Ammon's horn (tissue), 1 donor: ENCODE measurements around the gene PFKM.

Source experiments
- DNase-seq: peaks from one replicate; pipeline ENCODE4 v3.0.0-alpha.2; 2016; ENCODE audit warnings: low spot score

Gene PFKM

DNA sequence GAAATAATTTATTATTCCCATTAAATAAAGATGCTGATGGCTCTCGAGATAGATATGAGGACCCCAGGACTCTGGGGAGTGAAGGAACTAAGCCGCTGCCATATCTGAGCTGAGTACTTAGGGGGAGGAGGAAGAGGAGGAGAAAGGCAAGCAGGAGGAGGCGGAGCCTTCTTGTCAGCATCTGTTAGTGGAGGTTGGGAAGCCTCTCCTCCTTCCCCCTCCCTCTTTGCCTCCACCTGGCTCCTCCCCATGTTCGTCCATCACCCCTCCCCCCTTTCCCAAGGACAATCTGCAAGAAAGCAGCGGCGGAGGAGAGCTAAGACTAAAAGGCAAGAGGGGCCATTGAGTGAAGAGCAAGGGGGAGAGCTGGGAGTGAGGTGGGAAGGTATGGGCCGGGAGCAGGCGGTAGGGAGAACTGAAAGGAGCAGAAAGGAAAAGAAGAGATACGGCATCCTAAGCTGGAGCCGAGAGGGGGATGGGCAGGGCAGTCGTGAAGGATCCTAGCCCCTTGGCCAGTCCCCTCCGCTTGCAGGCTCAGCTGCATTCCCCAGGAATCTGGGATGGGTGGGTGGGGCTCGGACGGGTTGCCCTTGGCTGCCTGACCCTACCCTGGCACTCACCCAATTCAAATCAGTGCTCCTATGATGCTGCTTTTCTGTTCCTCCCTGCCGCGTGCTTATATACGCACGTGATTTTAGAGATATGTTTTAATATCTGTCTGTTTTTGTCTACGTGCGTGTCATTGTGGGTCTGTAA, at the start of gene PFKM:
Gene PFKM, plus strand, starts transcription at position 287 of the 756 bp plus-strand sequence. CDS start 3,411 bp downstream, outside the sequence.
- DNase-seq: peak; percentile 93

DNA sequence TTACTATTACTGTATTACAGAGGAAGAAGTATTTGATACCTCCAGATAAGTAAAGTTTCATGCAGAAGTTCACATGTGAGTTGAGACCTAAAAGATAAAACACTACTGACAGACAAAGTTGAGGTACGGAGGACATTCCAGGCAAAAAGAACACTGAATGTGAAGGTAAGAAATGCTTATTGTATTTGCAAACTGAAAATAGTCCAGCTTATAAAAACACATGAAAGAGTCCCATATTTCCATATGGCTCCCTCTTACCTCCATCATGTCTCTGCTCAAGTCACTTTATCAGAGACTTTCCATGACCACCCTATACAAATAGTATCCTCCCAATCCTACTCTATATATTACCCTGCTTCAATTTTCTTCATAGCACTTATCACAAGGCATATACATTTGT, 49.1 kb upstream of the PFKM start:
- DNase-seq: no peak

DNA sequence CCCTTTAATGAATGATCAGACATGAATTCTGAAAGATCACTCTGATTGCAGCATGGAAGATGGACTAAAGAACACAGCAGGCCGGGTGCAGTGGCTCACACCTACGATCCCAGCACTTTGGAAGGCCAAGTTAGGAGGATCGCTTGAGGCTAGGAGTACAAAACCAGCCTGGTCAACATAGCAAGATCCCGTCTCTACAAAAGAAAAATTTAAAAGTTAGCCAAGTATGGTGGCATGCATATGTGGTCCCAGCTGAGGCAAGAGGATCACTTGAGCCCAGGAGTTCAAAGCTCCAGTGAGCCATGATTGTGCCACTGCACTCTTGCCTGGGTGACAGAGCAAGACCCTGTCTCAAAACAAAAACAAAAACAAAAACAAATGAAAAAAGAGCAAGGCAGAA, 48.4 kb upstream of the PFKM start:
- DNase-seq: no peak

DNA sequence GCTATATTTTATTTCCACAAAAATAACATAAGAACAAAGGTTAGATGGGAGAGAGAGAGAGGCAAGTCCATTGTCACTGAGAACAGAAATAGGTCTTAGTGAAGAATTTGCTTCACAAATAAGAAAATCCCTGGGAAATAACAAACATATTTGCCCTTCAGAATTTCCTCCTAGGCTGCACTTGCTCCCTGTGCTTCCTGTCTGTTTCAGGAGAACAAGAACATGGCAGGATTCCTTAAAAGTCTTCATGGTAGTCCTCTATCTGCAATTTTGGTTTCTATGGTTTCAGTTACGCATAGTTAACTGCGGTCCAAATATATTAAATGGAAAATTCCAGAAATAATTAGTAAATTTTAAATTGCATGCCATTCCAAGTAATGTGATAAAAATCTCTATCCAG, 47.4 kb upstream of the PFKM start:
- DNase-seq: no peak

DNA sequence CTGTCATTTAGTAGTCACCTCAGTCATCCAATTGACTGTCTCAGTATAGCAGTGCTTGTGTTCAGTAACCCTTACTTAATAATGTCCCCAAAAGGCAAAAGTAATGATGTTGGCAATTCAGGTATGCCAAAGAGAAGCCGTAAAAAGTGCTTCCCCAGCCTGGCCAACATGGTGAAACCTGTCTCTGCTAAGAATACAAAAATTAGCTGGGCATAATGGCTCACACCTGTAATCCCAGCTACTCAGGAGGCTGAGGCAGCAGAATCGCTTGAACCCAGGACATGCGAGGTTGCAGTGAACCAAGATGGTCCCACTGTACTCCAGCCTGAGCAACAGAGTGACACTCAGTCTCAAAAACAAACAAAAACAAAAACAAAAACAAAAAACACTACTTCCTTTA, 46.9 kb upstream of the PFKM start:
- DNase-seq: no peak

DNA sequence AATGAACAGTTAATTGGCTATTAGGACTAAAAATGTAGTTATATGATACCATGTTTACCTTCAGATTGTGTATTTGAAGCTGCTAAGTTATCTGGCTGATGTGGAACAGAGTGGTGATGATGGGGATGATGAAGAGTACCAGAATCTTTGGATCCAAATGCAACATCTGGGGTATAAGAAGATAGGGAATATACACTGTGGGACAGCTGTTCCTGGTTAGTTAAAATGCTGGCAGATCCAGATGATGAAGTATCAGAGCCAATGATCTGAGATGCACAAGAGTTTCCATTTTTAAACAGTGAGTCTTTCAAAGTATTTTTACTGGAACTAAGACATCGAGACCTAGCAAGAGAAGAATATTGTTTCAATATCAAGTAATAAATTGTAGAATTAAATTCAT, 44.9 kb upstream of the PFKM start:
- DNase-seq: no peak

DNA sequence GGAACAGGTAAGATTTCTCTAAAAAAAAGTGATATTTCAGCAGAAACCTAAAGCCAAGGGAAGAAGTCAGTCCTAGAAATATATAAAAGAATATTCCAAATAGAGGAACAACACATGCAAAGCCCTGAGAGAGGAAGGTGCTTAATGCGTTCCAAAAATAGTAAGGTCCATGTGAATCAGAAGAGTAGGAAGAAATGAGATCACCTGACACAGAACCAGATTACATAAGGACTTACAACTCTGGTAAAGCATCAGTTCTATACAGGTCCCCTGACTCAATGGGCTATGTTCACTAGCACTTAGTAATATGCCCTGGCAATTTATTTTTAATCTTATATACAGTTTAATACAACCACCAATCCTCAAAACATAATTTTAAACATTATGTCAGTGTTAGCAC, 43.3 kb upstream of the PFKM start:
- no peak for DNase-seq

DNA sequence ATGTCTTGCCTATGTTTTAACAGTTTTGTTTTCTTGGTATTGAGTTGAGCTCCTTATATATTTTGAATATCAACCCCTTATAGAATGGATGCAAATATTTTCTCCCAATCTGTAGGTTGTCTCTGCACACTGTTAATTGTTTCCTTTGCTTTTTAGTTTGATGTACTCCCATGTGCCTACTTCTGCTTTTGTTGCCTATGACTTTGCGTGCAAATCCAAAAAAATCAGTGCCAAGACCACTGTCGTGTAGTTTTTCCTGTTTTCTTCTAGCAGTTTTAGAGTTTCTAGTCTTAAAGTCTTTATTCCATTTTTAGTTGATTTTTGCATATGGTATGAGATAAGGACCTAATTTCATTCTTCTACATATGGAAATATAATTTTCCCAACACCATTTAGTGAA, 42.1 kb upstream of the PFKM start:
- no peak for DNase-seq

DNA sequence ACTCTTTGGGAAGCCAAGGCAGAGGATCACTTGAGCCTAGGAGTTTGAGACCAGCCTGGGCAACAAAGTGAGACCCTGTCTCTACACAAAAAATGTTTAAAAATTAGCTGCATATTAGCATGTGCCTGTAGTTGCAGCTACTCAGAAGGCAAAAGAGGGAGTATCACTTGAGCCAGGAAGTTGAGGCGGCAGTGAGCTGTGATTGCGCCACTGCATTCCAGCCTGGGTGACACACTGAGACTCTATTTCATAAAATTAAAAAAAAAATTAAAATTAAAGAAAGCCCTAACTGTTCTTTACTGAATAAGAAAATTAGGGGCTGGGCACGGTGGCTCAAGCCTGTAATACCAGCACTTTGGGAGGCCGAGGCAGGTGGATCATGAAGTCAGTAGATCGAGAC, 40.3 kb upstream of the PFKM start:
- DNase-seq: no peak

DNA sequence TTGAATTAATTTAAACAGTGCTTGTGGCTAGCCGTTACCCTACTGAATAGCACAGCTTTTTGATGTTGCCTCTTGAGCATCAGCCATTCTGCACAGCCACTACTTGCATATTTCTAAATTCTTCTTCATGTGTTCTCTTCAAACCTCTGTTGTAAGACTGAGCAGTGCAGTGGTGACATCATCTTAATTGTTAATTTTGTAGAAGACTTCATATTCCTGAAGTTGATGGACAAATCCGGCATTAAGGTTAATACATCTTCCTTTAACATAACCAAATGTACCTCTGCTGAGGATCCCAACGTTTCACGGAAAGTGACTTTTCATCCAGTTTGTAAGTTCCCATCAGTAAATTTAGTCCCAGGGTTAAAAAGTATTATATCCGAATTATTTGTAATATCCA, 38.9 kb upstream of the PFKM start:
- no peak for DNase-seq

DNA sequence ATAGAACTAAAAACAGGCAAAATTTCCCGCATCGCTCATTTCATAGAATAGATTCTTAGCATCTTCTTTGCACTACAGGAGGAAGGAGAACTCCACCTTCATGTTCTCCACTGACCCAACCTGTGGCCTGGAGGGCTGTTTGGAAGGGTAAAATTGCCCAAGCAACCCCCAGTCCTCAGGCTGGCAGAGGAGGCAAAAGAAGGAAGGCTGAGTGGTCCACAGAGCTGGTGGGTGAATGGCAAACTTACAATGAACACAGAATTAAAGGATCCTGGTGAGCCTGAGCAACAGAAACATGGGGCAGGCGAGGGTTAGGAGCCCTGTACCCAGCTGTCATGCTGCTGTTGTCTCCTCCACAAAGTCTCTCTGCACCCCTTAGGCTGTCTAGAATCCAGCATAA, 38.3 kb upstream of the PFKM start:
- no peak for DNase-seq

DNA sequence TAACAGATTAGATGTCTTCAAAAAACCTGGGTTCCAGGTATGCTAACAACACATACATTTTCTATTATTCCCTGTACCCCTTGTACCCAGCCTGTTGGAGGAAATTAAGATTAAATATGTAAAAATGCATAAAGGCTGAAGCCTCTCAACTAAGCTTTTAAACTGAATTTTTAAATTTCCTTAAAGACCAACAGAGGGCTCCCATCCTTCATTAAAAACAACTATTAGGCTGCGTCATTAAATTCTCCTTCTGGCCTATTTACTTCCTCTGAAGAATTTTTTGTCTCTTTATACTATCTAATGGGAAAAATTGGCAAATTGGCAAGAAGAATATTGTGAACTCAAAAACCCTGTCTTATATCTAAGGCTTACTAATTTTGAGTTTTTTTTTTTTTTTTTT, 35.1 kb upstream of the PFKM start:
- DNase-seq: peak; percentile 31

DNA sequence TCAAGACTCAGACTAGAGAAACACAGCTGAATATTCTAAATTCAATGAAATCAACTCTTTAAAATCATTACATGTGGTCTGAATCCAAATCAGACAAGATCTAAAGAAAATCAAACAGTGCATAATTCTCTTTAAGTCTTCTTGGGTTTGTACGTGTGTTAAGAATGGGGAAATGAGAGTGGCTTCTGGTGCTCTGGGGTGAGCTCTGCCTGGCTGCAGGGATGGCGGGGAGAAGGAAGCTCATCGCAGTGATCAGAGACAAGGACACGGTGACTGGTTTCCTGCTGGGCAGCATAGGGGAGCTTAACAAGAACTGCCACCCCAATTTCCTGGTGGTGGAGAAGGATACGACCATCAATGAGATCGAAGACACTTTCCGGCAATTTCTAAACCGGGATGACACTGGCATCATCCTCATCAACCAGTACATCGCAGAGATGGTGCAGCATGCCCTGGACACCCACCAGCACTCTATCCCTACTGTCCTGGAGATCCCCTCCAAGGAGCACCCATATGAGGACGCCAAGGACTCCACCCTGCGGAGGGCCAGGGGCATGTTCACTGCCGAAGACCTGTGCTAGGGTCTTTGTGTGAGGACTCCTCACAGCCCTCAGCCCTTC, 34.2 kb upstream of the PFKM start:
- peak; percentile 8 for DNase-seq

DNA sequence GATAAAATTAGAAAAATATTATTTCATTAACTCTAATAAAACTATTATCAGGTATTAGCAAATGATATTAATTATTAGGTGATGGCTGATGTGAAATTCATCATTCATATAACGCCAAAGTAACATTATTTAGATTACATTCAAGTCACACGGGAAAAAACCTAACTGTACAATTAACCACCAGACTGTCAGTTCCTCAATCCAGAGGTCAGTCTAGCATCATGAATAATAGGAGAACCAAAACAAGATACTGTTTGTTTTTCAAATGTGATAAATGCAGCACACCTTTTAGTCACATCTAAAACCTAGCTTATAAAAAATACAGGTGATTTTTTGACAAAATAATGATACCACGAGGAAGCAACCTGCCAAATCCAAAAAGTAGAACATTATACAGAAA, 32.8 kb upstream of the PFKM start:
- no peak for DNase-seq

DNA sequence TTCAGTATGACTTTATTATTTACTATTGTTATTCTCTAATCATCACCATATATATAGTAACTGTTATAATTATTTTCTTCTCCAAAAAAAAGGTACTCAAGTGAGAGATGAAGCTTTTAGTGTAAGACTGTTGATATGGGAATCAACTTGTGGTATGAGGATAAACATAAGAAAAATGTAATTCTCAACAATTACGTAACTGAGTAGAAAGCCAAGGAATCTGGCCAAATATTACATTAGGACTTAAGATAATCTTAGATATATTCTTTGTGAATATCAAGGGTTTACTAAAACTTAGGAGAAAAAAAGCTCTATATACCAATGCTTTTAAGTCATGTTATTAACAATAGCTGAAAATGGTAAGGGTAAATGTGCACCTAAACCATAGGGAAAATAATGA, 26.6 kb upstream of the PFKM start:
- no peak for DNase-seq

DNA sequence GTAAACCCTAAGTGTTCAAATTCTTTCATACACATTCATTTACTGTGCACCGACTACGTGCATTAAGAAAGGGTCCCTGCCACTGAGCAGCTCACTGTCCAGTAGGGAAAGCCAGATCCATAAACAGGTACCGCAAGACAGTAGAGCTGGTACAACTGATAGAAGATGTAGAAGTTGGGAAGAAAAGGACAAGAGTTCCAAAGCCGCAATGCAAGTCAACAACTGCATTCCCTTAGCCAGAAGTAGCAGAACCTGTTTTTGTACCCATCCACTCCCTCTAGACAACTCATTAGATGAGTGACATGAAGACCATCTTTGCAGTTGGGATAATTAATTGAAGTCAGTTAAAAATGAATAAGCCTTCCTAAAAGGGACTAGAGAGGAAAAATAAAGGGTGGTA, 14.6 kb upstream of the PFKM start:
- no peak for DNase-seq

DNA sequence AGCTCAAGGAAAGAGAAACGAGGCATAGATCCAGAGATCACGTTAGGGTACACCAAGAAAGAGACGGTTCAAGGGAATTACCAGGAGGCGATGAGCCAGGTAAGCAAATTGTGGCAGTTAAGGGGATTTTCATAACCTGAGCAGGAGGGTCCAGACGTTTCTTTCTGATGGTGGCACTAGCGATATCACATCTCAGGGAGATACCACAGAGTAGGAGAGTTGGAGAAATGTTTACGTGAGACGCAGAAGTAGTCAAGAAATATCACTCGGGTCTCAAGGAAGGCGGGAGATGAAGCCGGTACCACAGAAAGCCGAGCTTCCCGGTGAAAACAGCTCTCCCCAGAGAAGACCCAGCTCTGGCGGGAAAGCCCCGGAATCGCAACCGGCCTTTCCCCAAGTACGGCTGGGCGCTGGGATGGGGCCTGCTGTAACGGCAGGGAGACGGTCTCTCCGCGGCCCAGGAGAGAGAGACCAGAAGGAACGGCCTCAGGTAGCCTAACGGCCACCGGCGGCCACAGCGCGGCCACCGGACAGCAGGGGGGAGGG, 13.8 kb upstream of the PFKM start:
- DNase-seq: no peak

DNA sequence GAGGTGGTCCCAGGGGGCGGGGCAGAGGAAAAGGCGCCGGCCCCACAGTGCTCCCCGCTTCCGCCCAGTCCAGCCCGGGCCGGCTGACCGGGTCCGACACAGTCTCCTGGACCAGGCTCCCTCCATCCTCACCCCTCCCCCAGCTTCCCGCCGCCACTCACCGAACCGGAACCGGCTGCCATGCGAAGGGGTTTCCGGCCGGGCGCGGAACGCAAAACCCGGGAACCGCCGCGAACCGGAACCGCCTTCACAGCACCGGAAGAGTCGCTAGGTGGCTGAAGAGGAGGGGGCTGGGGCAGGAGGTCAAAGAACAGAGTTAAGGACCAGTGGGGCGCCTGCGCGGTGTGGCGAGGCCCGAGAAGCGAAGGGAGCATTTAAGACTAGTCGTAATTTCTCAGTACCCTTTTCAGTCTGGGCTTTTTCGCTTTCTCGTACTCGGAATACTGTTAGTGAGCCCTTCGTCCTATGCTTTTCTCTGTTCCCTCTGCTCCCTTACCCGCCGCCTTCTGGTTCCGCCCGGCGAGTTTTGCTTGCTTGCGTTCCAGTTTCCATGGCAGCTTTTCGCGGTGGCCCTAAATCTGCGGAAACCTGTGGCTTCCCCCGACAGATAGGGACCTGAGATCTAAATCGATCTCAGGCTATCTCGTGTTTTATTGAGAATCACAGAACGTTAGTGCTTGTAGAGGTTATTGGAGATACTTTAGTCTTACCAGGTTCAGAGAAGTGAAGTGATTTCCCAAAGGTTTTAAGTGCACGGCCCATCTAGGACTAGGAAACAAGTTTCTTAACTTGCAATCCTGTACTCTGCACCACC, 13.1 kb upstream of the PFKM start, which contains the start of gene SENP1:
Gene SENP1, minus strand, starts transcription at position 213 of the 814 bp plus-strand sequence. CDS start 4,607 bp downstream, outside the sequence.
- peak; percentile 88 for DNase-seq

DNA sequence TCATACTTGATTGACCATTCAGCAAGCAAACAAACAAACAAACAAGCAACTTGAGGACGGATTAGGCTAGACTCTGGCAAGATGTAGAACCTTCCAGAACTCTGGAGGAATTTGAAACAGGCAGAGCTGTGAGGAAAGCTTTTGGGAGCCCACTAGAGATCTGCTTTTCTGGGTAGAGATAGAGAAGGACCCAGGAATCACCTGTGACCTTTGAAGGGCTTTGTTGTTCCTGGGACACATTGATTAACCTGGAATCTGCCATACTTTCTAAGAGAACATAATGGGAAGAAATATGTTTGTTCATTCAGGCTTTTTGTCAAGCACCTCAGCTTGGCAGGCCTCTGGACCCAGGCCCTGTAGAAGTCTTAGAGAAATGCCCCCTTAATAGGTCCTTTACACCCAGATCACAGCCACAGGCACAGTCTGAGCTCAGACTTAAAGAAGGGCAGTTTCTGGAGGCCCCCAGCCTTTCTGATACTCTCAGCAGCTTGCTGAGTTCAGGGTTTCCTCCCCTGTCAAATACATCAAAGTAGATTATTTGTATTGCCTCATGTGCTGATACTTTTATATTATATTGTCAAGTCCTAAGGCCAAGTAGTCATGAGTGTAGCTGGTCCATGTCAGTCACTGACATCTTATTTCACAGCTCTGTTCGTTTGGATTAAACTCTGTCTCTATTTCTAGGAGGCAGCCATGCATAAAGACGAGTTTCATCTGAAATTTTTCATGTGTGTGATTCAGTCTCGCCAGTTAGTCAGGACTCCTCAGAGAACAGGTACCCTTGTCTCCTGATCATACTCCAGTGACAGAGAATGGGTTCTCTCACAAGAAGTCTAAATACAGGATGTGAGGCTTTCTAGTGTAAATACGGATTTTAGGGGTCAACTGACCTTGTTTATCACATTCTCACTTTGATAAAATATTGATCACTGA, 12.2 kb upstream of the PFKM start:
- DNase-seq: no peak

DNA sequence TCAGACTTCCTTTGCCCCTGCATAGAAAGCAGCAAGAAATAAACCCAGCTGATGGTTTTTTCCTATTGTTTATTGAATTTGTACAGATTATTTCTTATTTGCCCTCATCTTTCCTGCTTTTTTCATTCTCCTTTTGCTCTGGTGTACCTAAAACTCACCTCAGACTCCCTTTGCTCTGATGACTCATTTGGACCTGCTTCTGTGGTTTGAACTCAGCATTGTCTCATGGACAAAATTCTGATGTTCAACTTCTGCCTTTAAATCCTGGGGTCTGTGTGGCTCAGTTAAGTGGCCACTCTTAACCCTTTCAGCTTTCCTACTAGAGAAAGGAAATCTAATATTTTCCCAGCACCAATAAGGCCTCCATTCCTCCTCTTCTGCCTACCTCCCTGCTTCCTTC, 9.7 kb upstream of the PFKM start:
- no peak for DNase-seq

DNA sequence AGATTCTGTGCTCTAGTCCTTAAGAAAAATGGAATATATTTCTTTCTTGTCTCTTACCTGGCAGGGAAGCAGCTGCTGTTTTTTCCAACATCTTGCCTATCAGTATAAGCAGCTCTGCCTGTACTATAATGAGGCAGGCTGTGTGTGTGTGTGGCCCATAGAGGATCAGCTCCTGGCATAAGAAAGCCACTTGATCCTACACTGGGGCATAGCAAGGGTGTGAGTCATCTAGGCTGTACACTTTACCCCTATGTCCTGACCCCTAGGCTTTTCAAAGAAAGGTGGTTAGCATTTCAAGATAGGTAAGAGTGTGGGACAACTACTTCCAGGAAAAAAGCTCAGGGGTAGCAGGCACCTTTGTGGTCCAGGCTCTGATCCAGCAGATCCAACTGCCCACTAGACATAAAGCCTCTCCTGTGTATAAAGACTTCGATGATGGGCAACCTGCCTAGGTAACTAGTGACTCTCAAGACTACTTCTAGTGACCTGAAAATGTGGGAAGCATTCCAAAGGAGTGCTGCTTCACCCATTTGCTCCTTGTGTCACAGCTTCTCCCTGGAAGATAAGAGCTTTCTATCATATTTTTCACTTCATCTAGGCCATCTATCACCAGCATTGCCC, 8.4 kb upstream of the PFKM start:
- no peak for DNase-seq
